NCI-H526 treated with DMSO at 0.1 percent for 48 hours (cell line): ENCODE results near the gene LRBA.

Experiments
- DNase-seq: peaks from one replicate; lab custom pipeline; 2025; lab: John Stamatoyannopoulos, UW

The LRBA gene

GRCh38 chr4:150242820-150243458 lies 772.1 kb downstream of the LRBA start:
- DNase-seq, result peak; percentile 74

- no peak for DNase-seq
These were observed 775.1 kb downstream of the LRBA start for GRCh38 chr4:150240011-150240410.

GRCh38 chr4:150238591-150238990 lies 776.5 kb downstream of the LRBA start:
- no peak for DNase-seq

- no peak for DNase-seq
These were observed 777.8 kb downstream of the LRBA start for GRCh38 chr4:150237110-150237872.

- no peak for DNase-seq
These were observed 778.5 kb downstream of the LRBA start for GRCh38 chr4:150236626-150237025.

GRCh38 chr4:150235808-150236271 lies 779.2 kb downstream of the LRBA start:
- DNase-seq, result peak; percentile 89

- no peak for DNase-seq
These were observed 779.8 kb downstream of the LRBA start for GRCh38 chr4:150235317-150235716.

- no peak for DNase-seq
These were observed 780.8 kb downstream of the LRBA start for GRCh38 chr4:150234246-150234645.

- no peak for DNase-seq
These were observed 783.1 kb downstream of the LRBA start for GRCh38 chr4:150232029-150232428.

- DNase-seq, result no peak
These were observed 783.8 kb downstream of the LRBA start for GRCh38 chr4:150231107-150231770.

- DNase-seq, result no peak
These were observed 784.5 kb downstream of the LRBA start for GRCh38 chr4:150230561-150230960.

GRCh38 chr4:150229520-150229919 lies 785.6 kb downstream of the LRBA start:
- no peak for DNase-seq

GRCh38 chr4:150224896-150225591 lies 790.0 kb downstream of the LRBA start:
- DNase-seq, result no peak

GRCh38 chr4:150219841-150220240 lies 795.2 kb downstream of the LRBA start:
- no peak for DNase-seq

- no peak for DNase-seq
These were observed 796.6 kb downstream of the LRBA start for GRCh38 chr4:150218447-150218846.

- DNase-seq, result no peak
These were observed 797.3 kb downstream of the LRBA start for GRCh38 chr4:150217808-150218207.

- no peak for DNase-seq
These were observed 797.9 kb downstream of the LRBA start for GRCh38 chr4:150217192-150217591.

GRCh38 chr4:150216726-150217125 lies 798.4 kb downstream of the LRBA start:
- no peak for DNase-seq

GRCh38 chr4:150215601-150216000 lies 799.5 kb downstream of the LRBA start:
- DNase-seq, result no peak
